Activated gamma-delta T cell treated with Interleukin-2 at 50 U/mL for 16 hours (primary cell): ENCODE results near the gene SLC46A3.

ENCODE experiments used
- DNase-seq: peaks from one replicate; pipeline ENCODE4 v3.0.0-alpha.2; 2020

Gene SLC46A3

GRCh38 chr13:28678809-28679208 is 40.0 kb downstream of the SLC46A3 start:
- DNase-seq = no peak

- DNase-seq = no peak
Measured at GRCh38 chr13:28671126-28671792, 47.5 kb downstream of the SLC46A3 start.

GRCh38 chr13:28666897-28667488 is 51.8 kb downstream of the SLC46A3 start:
- DNase-seq = no peak

- no peak for DNase-seq
Measured at GRCh38 chr13:28659621-28659970, 59.2 kb downstream of the SLC46A3 start.

GRCh38 chr13:28658796-28659620 is 59.8 kb downstream of the SLC46A3 start, which contains the start of gene POMP:
TSS of gene POMP (plus strand) at chr13:28659130. CDS start at chr13:28659185, 55 bp downstream.
- peak; percentile 91 for DNase-seq

- no peak for DNase-seq
Measured at GRCh38 chr13:28658539-28658795, 60.3 kb downstream of the SLC46A3 start.

GRCh38 chr13:28657784-28658538 is 60.8 kb downstream of the SLC46A3 start:
- no peak for DNase-seq

GRCh38 chr13:28655561-28655960 is 63.2 kb downstream of the SLC46A3 start:
- no peak for DNase-seq

GRCh38 chr13:28654276-28654675 is 64.5 kb downstream of the SLC46A3 start:
- no peak for DNase-seq

- DNase-seq = no peak
Measured at GRCh38 chr13:28653111-28653510, 65.7 kb downstream of the SLC46A3 start.

- DNase-seq = no peak
Measured at GRCh38 chr13:28651810-28652401, 66.9 kb downstream of the SLC46A3 start.

- no peak for DNase-seq
Measured at GRCh38 chr13:28650284-28650683, 68.5 kb downstream of the SLC46A3 start.
